ENCODE results near the gene KCNIP1.

KCNIP1 gene

GRCh38 chr5:170606941-170607340 lies 103.1 kb downstream of the KCNIP1 start:
- no peak overlapping the region for H3K4ac ChIP-seq (ENCODE audit: low read depth in 1 of 2, low read length in 2 of 2)
- H3K9ac ChIP-seq (ENCODE audit: low read length) = no peak overlapping the region
- H4K91ac ChIP-seq (ENCODE audit: low read length) = no peak overlapping the region
- DNase-seq = no peak
- H3K36me3 ChIP-seq (ENCODE audit: control insufficient read depth in 1 of 2, insufficient read depth in 2 of 2, low read depth in 1 of 2, low read length in 2 of 2) = peaks cover 0 to 33% of the 10 kb centered on the region in 2 experiments
- H3K14ac ChIP-seq (ENCODE audit: low read length in 2 of 2) = no peak overlapping the region
- no peak overlapping the region for H2AK5ac ChIP-seq (ENCODE audit: low read length, severe bottlenecking)
- H3K18ac ChIP-seq (ENCODE audit: low read depth in 1 of 2, low read length in 2 of 2) = no peak overlapping the region
- no peak overlapping the region for H3K4me3 ChIP-seq (ENCODE audit: insufficient read depth in 1 of 2, low read depth in 1 of 2, low read length in 2 of 2)
- no peak overlapping the region for H2BK5ac ChIP-seq (ENCODE audit: low read depth, low read length, poor library complexity, severe bottlenecking)
- WGBS = 85% methylated on average over 6 of the region's 9 CpGs
- no peak overlapping the region for H2AFZ ChIP-seq (ENCODE audit: low read depth, low read length)
- H4K8ac ChIP-seq (ENCODE audit: low read length) = no peak overlapping the region
- H2BK12ac ChIP-seq (ENCODE audit: low read length in 2 of 2) = no peak overlapping the region
- H3K79me1 ChIP-seq (replicated peaks; ENCODE audit: low read length, poor library complexity, severe bottlenecking) = peaks cover 19% of the 10 kb centered on the region
- no peaks in the 10 kb centered on the region for H3K9me3 ChIP-seq (ENCODE audit: control insufficient read depth, low read length)
- H3K27ac ChIP-seq (ENCODE audit: low read length, poor library complexity, severe bottlenecking) = no peak overlapping the region
- H2BK15ac ChIP-seq (ENCODE audit: low read depth, poor library complexity, severe bottlenecking) = no peak overlapping the region
- H3K4me1 ChIP-seq (ENCODE audit: control insufficient read depth, insufficient read depth, low read depth, low read length) = no peaks in the 10 kb centered on the region
- H2BK120ac ChIP-seq (ENCODE audit: low read depth, low read length) = no peak overlapping the region
- peaks cover 0 to 75% of the 10 kb centered on the region in 2 experiments for H3K27me3 ChIP-seq (ENCODE audit: control insufficient read depth in 1 of 2, insufficient read depth in 1 of 2, low read length in 2 of 2)
- no peak overlapping the region for H3K23ac ChIP-seq (ENCODE audit: low read length in 2 of 2)
- H3K4me2 ChIP-seq (ENCODE audit: low read length, poor library complexity, severe bottlenecking) = no peak overlapping the region

GRCh38 chr5:170611449-170612090 lies 107.8 kb downstream of the KCNIP1 start:
- Histone ChIP-seq H2AFZ (ENCODE audit: low read depth, low read length) (no peak overlapping the region), H2BK15ac (ENCODE audit: low read depth, poor library complexity, severe bottlenecking) (no peak overlapping the region), H2AK5ac (ENCODE audit: low read length, severe bottlenecking) (no peak overlapping the region), H3K18ac (ENCODE audit: low read depth in 1 of 2, low read length in 2 of 2) (no peak overlapping the region), H3K36me3 (ENCODE audit: control insufficient read depth in 1 of 2, insufficient read depth in 2 of 2, low read depth in 1 of 2, low read length in 2 of 2) (peaks cover 0 to 22% of the 10 kb centered on the region in 2 experiments), H3K4me3 (ENCODE audit: insufficient read depth in 1 of 2, low read depth in 1 of 2, low read length in 2 of 2) (no peak overlapping the region), H4K91ac (ENCODE audit: low read length) (no peak overlapping the region), H4K8ac (ENCODE audit: low read length) (no peak overlapping the region), H2BK5ac (ENCODE audit: low read depth, low read length, poor library complexity, severe bottlenecking) (no peak overlapping the region), H3K4me2 (ENCODE audit: low read length, poor library complexity, severe bottlenecking) (no peak overlapping the region), H3K23ac (ENCODE audit: low read length in 2 of 2) (no peak overlapping the region), H3K4ac (ENCODE audit: low read depth in 1 of 2, low read length in 2 of 2) (no peak overlapping the region), H3K9ac (ENCODE audit: low read length) (no peak overlapping the region), H3K14ac (ENCODE audit: low read length in 2 of 2) (no peak overlapping the region), H3K79me1 (replicated peaks; ENCODE audit: low read length, poor library complexity, severe bottlenecking) (peaks cover 7% of the 10 kb centered on the region), H3K9me3 (ENCODE audit: control insufficient read depth, low read length) (no peaks in the 10 kb centered on the region), H2BK120ac (ENCODE audit: low read depth, low read length) (no peak overlapping the region), H2BK12ac (ENCODE audit: low read length in 2 of 2) (no peak overlapping the region), H3K27ac (ENCODE audit: low read length, poor library complexity, severe bottlenecking) (no peak overlapping the region), H3K4me1 (ENCODE audit: control insufficient read depth, insufficient read depth, low read depth, low read length) (peaks cover 7% of the 10 kb centered on the region), H3K27me3 (ENCODE audit: control insufficient read depth in 1 of 2, insufficient read depth in 1 of 2, low read length in 2 of 2) (peaks cover 0 to 51% of the 10 kb centered on the region in 2 experiments)
- 47% methylated on average over 5 of the region's 6 CpGs for WGBS
- DNase-seq = peak; percentile 24

GRCh38 chr5:170612256-170612678 lies 108.4 kb downstream of the KCNIP1 start:
- no peak overlapping the region for H3K9ac ChIP-seq (ENCODE audit: low read length)
- peak overlapping the region; percentile 53 for H2BK15ac ChIP-seq (ENCODE audit: low read depth, poor library complexity, severe bottlenecking)
- 60% methylated on average over 6 of the region's 6 CpGs for WGBS
- no peak overlapping the region for H3K4ac ChIP-seq (ENCODE audit: low read depth in 1 of 2, low read length in 2 of 2)
- H2BK5ac ChIP-seq (ENCODE audit: low read depth, low read length, poor library complexity, severe bottlenecking) = no peak overlapping the region
- H3K23ac ChIP-seq (ENCODE audit: low read length in 2 of 2) = no peak overlapping the region
- peaks cover 0 to 50% of the 10 kb centered on the region in 2 experiments for H3K27me3 ChIP-seq (ENCODE audit: control insufficient read depth in 1 of 2, insufficient read depth in 1 of 2, low read length in 2 of 2)
- no peak overlapping the region for H2BK12ac ChIP-seq (ENCODE audit: low read length in 2 of 2)
- no peak overlapping the region for H3K18ac ChIP-seq (ENCODE audit: low read depth in 1 of 2, low read length in 2 of 2)
- H3K79me1 ChIP-seq (replicated peaks; ENCODE audit: low read length, poor library complexity, severe bottlenecking) = peaks cover 8% of the 10 kb centered on the region
- H2AK5ac ChIP-seq (ENCODE audit: low read length, severe bottlenecking) = no peak overlapping the region
- H4K91ac ChIP-seq (ENCODE audit: low read length) = no peak overlapping the region
- H4K8ac ChIP-seq (ENCODE audit: low read length) = no peak overlapping the region
- no peak overlapping the region for H3K27ac ChIP-seq (ENCODE audit: low read length, poor library complexity, severe bottlenecking)
- no peak overlapping the region for H3K14ac ChIP-seq (ENCODE audit: low read length in 2 of 2)
- H2BK120ac ChIP-seq (ENCODE audit: low read depth, low read length) = no peak overlapping the region
- peaks cover 7% of the 10 kb centered on the region for H3K4me1 ChIP-seq (ENCODE audit: control insufficient read depth, insufficient read depth, low read depth, low read length)
- H2AFZ ChIP-seq (ENCODE audit: low read depth, low read length) = no peak overlapping the region
- H3K4me3 ChIP-seq (ENCODE audit: insufficient read depth in 1 of 2, low read depth in 1 of 2, low read length in 2 of 2) = no peak overlapping the region
- H3K36me3 ChIP-seq (ENCODE audit: control insufficient read depth in 1 of 2, insufficient read depth in 2 of 2, low read depth in 1 of 2, low read length in 2 of 2) = peaks cover 0 to 25% of the 10 kb centered on the region in 2 experiments
- H3K9me3 ChIP-seq (ENCODE audit: control insufficient read depth, low read length) = no peaks in the 10 kb centered on the region
- no peak overlapping the region for H3K4me2 ChIP-seq (ENCODE audit: low read length, poor library complexity, severe bottlenecking)
- no peak for DNase-seq

GRCh38 chr5:170614065-170614490 lies 110.3 kb downstream of the KCNIP1 start:
- peaks cover 7% of the 10 kb centered on the region for H3K4me1 ChIP-seq (ENCODE audit: control insufficient read depth, insufficient read depth, low read depth, low read length)
- 27% methylated on average over 5 of the region's 5 CpGs for WGBS
- H3K4ac ChIP-seq (ENCODE audit: low read depth in 1 of 2, low read length in 2 of 2) = no peak overlapping the region
- no peak overlapping the region for H3K14ac ChIP-seq (ENCODE audit: low read length in 2 of 2)
- no peak overlapping the region for H2BK120ac ChIP-seq (ENCODE audit: low read depth, low read length)
- H3K27me3 ChIP-seq (ENCODE audit: control insufficient read depth in 1 of 2, insufficient read depth in 1 of 2, low read length in 2 of 2) = peaks cover 0 to 49% of the 10 kb centered on the region in 2 experiments
- H2BK12ac ChIP-seq (ENCODE audit: low read length in 2 of 2) = no peak overlapping the region
- H2BK5ac ChIP-seq (ENCODE audit: low read depth, low read length, poor library complexity, severe bottlenecking) = no peak overlapping the region
- H4K91ac ChIP-seq (ENCODE audit: low read length) = no peak overlapping the region
- no peaks in the 10 kb centered on the region for H3K9me3 ChIP-seq (ENCODE audit: control insufficient read depth, low read length)
- H3K4me3 ChIP-seq (ENCODE audit: insufficient read depth in 1 of 2, low read depth in 1 of 2, low read length in 2 of 2) = no peak overlapping the region
- H2AK5ac ChIP-seq (ENCODE audit: low read length, severe bottlenecking) = no peak overlapping the region
- no peak overlapping the region for H2BK15ac ChIP-seq (ENCODE audit: low read depth, poor library complexity, severe bottlenecking)
- H2AFZ ChIP-seq (ENCODE audit: low read depth, low read length) = no peak overlapping the region
- no peak overlapping the region for H3K27ac ChIP-seq (ENCODE audit: low read length, poor library complexity, severe bottlenecking)
- H4K8ac ChIP-seq (ENCODE audit: low read length) = no peak overlapping the region
- H3K23ac ChIP-seq (ENCODE audit: low read length in 2 of 2) = no peak overlapping the region
- peaks cover 8% of the 10 kb centered on the region for H3K79me1 ChIP-seq (replicated peaks; ENCODE audit: low read length, poor library complexity, severe bottlenecking)
- DNase-seq = no peak
- no peak overlapping the region for H3K9ac ChIP-seq (ENCODE audit: low read length)
- no peak overlapping the region for H3K4me2 ChIP-seq (ENCODE audit: low read length, poor library complexity, severe bottlenecking)
- H3K18ac ChIP-seq (ENCODE audit: low read depth in 1 of 2, low read length in 2 of 2) = no peak overlapping the region
- peaks cover 0 to 25% of the 10 kb centered on the region in 2 experiments for H3K36me3 ChIP-seq (ENCODE audit: control insufficient read depth in 1 of 2, insufficient read depth in 2 of 2, low read depth in 1 of 2, low read length in 2 of 2)
